HG02970 (cell line): ENCODE data around the gene OR6K2.
"Not testable (repeated sequence)": the region's sequence is repeated elsewhere in the genome, so short reads cannot be mapped to it uniquely, and the experiment has no call there.

ENCODE experiments used
- ATAC-seq: cut with Tn5 transposase; IDR thresholded peaks from one replicate; pipeline ENCODE4 v1.9.1; 2021; ENCODE audit warnings: mild to moderate bottlenecking, moderate library complexity, moderate number of reproducible peaks; ENCODE audit not compliant: unreplicated experiment, low FRiP score

Gene OR6K2, protein sequence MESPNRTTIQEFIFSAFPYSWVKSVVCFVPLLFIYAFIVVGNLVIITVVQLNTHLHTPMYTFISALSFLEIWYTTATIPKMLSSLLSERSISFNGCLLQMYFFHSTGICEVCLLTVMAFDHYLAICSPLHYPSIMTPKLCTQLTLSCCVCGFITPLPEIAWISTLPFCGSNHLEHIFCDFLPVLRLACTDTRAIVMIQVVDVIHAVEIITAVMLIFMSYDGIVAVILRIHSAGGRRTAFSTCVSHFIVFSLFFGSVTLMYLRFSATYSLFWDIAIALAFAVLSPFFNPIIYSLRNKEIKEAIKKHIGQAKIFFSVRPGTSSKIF

GRCh38 chr1:158700552-158700951 is at the start of gene OR6K2:
Gene OR6K2, minus strand, starts transcription at chr1:158700652. Its CDS starts 0 bp downstream, at chr1:158700652.
- no peak for ATAC-seq

DNA sequence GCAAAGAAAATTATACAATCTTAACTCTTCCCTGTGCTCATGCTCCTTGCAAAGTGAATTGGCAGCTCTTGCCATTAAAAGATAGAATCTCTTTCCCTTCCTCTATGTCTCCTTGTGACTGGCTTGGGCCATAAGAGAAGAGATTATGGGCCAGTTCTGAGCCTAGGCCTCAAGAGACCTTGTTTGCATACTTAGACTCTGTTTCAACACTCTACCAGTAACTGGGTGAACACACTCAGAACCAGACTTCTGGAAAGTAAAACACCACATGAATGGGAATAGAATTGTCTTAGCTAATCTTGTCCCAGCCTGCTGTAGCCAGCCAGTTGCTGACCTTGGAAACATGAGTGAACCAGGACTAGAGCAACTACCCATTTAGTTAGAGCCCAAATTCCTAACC is 35.4 kb upstream of the OR6K2 start:
- ATAC-seq = no peak

GRCh38 chr1:158732524-158732923 is 32.1 kb upstream of the OR6K2 start:
- ATAC-seq = no peak

GRCh38 chr1:158731707-158732106 is 31.3 kb upstream of the OR6K2 start:
- no peak for ATAC-seq

- no peak for ATAC-seq
These were observed 30.0 kb upstream of the OR6K2 start for GRCh38 chr1:158730453-158730852.

DNA sequence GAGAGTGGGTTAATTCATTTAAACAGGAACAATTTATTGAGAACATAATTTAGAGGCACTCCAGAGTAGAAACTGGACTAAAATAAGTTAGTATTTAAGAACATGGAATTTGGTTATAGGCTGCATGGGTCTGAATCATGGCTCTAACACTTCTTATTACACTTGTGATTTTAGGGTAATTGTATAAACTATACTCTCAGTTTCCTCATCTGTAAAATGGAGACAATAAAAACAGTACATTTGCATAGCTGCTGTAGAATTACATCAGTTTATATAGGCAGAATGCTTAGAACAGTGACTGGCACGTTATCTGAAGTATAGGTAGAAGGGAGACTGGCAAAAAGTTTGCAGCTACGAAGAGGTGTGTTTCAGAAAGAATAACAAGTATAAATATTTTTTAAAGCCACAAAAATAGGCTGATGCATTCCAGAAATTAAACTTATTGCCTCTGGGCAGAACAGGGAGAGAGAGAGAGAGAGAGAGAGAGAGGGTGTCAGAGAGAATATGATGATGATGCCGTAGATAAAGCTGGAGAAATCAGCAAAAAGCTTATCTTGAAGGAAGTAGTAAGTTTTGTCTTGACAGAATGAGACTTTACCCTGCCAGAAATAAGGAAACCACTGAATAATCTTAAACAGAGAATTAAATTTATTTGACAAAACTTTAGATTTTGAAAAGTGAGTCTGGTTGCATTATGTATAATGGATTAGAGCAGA is 28.2 kb upstream of the OR6K2 start:
- ATAC-seq = no peak

DNA sequence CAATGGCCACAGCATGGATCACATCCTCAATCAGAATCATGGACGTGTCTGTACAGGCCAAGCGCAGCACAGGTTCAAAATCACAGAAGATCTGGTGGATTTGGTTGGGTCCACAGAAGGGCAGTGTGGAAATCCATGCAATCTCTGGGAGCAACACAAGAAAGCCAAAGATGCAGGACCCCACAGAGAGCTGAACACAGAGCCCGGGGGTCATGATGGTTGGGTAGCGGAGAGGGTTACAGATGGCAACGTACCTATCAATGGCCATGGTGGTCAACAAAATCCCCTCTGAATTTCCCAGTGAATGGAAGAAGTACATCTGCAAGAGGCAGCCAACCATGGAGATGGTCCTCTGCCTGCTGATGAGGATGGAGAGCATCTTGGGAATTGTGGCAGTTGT is 24.0 kb upstream of the OR6K2 start:
- no peak for ATAC-seq

DNA sequence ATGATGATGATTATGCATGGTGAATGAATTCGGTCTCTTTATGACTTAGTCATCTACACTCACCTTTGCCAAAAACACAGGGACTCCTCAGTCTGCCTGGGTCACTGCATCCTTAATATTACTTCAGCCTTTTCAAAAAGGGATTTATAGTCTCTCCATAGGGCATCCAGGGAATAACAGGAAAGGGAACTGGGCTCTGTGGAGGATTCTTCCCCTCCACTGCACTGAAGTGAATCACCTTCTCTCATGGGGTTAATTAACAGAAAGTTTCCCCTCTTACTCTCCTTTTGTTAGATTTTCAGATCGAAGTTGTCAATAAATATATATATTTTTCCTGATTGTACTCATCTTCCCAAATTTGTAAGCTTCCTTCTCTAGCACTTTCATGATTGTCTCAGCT is 20.2 kb upstream of the OR6K2 start, which contains the start of gene OR6K3:
OR6K3 (minus strand) TSS at position 101 of the 400 bp plus-strand sequence. CDS start 2,605 bp downstream, outside the sequence.
- no peak for ATAC-seq

- no peak for ATAC-seq
These were observed 19.2 kb upstream of the OR6K2 start for GRCh38 chr1:158719664-158720063.

- ATAC-seq = no peak
These were observed 16.9 kb upstream of the OR6K2 start for GRCh38 chr1:158717344-158717743.

GRCh38 chr1:158716335-158716734 is 15.9 kb upstream of the OR6K2 start:
- ATAC-seq = no peak

DNA sequence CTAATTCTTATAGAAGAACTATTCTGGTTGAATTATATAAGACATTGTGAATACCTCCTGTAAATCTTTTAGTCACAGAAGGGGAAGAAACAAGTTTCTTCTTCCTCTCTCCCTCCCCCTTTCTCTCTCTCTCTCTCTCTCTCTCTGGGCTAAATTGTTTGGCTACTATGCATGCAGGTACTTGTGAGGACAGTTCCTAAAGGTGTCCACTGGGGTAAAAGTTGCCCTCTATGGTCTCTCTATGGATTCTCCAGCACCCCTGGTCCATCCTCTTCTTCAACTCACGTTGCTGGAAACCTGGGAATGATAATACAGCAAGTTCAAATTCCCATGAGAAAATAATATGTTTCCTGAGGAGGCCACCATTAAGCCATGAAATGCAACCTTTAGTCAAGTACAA is 14.3 kb upstream of the OR6K2 start:
- no peak for ATAC-seq

DNA sequence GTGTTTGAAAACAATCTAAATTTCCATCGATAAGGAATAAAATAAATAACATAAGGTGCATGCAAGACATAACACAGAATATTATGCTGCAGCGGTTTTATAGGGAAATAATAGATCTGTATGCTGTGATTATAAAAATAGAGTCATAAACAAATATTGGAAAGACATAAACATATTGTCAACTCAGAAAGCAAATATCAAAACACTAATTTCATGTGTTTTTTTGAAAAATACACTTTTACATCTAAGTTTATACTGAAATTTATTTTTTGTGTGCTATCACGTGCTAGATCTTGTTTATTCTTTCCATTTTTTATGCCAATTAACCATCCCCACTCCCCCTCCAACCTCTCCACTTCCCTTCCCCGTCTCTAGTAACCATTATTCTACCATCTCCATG is 10.6 kb upstream of the OR6K2 start:
- ATAC-seq = no peak

GRCh38 chr1:158706096-158706495 is 5.6 kb upstream of the OR6K2 start:
- ATAC-seq = no peak

DNA sequence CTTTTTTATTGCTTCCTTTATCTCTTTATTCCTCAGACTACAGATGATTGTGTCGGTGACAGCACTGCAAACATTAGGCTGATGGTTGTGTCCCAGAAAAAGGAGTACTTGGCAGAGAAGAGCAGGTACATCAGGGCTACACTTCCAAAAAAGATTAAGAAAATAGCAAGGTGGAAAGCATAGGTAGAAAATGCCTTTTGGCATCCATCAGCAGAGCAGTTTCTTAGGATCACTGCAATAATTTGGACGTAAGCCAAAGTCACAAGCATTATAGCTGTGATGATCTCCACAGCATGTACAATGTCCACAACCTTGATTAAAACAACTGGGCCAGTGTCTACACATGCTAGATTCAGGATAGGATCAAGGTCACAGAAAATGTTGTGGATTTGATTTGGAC is 5.9 kb downstream of the OR6K2 start:
- ATAC-seq = no peak

- no peak for ATAC-seq
These were observed 8.1 kb downstream of the OR6K2 start for GRCh38 chr1:158692356-158692755.

GRCh38 chr1:158691907-158692306 is 8.5 kb downstream of the OR6K2 start:
- no peak for ATAC-seq

DNA sequence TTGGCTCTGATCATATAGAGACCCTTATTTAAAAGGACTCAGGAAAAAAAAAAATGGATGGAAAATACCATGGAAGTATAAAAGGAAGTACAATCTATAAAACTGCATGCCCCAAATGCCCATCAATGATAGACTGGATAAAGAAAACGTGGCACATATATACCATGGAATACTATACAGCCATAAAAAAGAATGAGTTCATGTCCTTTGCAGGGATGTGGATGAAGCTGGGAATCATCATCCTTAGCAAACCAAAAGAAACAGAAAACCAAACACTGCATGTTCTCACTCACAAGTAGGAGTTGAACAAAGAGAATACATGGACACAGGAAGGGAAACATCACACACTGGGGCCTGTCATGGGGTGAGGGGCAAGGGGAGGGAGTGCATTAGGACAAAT is 9.3 kb downstream of the OR6K2 start:
- ATAC-seq = not testable (repeated sequence)

DNA sequence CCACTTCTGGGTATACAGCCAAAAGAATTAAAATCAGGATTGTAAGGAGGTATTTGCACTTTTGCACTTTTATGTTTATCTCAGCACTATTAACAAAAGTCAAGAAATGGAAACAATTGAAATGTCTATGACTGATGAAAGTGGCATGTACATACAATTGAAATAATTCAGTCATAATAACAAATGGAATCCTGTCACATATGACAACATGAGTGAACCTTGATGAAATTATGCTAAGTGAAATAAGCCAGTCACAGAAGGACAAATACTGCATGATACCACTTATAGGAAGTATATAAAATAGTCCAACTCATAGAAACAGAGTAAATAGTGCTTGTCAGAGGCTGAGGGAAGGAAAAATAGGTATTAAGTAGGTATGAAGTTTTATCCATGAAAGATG is 10.6 kb downstream of the OR6K2 start:
- no peak for ATAC-seq

DNA sequence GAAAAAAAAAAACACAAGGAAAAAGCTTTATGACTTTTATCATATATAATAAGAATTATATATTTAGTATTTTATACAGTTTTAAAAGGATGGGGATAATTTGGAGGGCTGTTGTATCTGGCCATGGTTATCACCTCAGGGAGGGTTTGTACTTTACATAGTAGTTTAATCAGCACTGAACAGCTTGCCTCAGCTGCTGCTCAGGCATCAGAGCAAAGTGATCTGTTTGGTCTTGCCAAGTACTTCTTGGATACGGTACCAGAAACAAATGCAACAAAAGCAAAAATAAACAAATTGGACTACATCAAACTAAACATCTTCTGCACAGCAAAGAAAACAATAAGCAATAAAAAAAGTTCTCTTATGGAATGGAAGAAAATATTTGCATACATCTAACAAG is 11.3 kb downstream of the OR6K2 start:
- ATAC-seq = no peak

DNA sequence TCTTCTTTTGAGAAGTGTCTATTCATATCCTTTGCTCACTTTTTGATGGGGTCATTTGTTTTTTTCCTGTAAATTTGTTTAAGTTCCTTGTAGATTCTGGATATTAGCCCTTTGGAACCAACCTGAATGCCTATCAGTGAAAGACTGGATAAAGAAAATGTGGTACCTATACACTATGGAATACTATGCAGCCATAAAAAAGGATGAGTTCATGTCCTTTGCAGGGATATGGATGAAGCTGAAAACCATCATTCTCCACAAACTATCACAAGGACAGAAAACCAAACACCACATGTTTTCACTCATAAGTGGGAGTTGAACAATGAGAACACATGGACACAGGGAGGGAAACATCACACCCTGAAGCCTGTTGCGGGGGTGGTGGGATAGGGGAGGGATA is 12.1 kb downstream of the OR6K2 start:
- ATAC-seq = not testable (repeated sequence)

DNA sequence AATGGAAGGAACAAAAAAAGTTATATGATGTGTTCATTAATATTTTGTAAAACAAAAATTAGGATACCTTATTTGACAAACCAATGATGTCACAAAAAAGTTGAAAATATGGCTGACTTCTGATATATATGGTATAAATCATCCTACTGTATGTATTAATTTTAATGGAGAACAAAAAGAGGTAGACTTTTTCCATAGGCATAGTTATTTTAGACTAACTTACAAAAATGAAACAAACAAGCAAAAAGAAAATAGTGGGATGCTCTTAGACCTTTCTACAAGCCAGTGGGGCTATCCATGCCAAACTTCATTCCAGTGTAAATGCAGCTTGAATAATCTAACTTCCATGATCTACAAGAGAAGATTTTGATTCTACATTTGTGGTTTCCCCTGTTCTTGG is 13.4 kb downstream of the OR6K2 start:
- no peak for ATAC-seq
